Panc1 (cell line): Measurements from ENCODE around the gene SMTNL2. TPM values are rescaled to one million over a fixed set of nuclear protein-coding genes. Genes with fewer than 3 reads are reported as not detected.
"Not testable (repeated sequence)": the region's sequence is repeated elsewhere in the genome, so short reads cannot be mapped to it uniquely, and the experiment has no call there.

ENCODE experiments used
- ATAC-seq: fragments of 200-7000 bp; cut with Tn5 transposase; 2 replicates; pipeline ENCODE4 v1.9.1; 2020; ENCODE audit warnings: mild to moderate bottlenecking, moderate library complexity
- BruUV-seq: library from RNA; stranded (reverse); fragments of 400-500 nt; replicated peaks from 2 replicates; lab custom pipeline; 2021; lab: Mats Ljungman, UMichigan
- CTCF ChIA-PET: fragments of 300-600 bp; sonication (Branson Sonifier 250); formaldehyde crosslinking; loops from one replicate; lab custom pipeline; 2022; ENCODE audit warnings: antibody characterized with exemption; lab: Charles Lee
- POLR2A ChIA-PET: fragments of 300-600 bp; sonication (Branson Sonifier 250); formaldehyde crosslinking; loops from one replicate; lab custom pipeline; 2022; ENCODE audit warnings: antibody characterized with exemption; lab: Charles Lee
- DNase-seq: peaks from one replicate; pipeline ENCODE4 v3.0.0-alpha.2; 2010; ENCODE audit warnings: low read depth, low spot score
- H3K27ac ChIP-seq: 2 replicates; pipeline ENCODE4 v1.5.1; 2011; ENCODE audit warnings: mild to moderate bottlenecking, low read length, inconsistent platforms
- H3K27me3 ChIP-seq: fragments of 200-500 bp; sonication (Bioruptor generic); 2 replicates; pipeline ENCODE4 v1.6.0; 2014; ENCODE audit warnings: low read length, inconsistent platforms; ENCODE audit not compliant: control insufficient read depth, insufficient read depth
- H3K36me3 ChIP-seq: fragments of 200-500 bp; sonication (Bioruptor generic); 2 replicates; pipeline ENCODE4 v1.5.1; 2014; ENCODE audit warnings: inconsistent platforms, mild to moderate bottlenecking, low read length, moderate library complexity; ENCODE audit not compliant: control insufficient read depth, insufficient read depth
- H3K4me1 ChIP-seq: 2 replicates; pipeline ENCODE4 v1.5.1; 2011; ENCODE audit warnings: inconsistent platforms, mild to moderate bottlenecking, low read length, moderate library complexity; ENCODE audit not compliant: control insufficient read depth, insufficient read depth
- H3K4me3 ChIP-seq, 2 experiments: 2 replicates each; pipeline ENCODE4 v1.5.1; 2011 to 2012; ENCODE audit warnings: low read depth in 2 of 2, low read length in 2 of 2, mild to moderate bottlenecking in 2 of 2, inconsistent platforms in 1 of 2, moderate library complexity in 1 of 2
- H3K9me3 ChIP-seq: fragments of 200-500 bp; sonication (Bioruptor generic); 2 replicates; pipeline ENCODE4 v1.5.1; 2014; ENCODE audit warnings: low read depth, mild to moderate bottlenecking, inconsistent platforms, low read length, moderate library complexity; ENCODE audit not compliant: control insufficient read depth, insufficient read depth
- POLR2AphosphoS5 ChIP-seq: IDR thresholded peaks from 2 replicates; pipeline ENCODE4 v1.6.1; 2012; ENCODE audit warnings: mild to moderate bottlenecking, low read depth, low read length, moderate library complexity
- SIN3A ChIP-seq: IDR thresholded peaks from 2 replicates; pipeline ENCODE4 v1.6.1; 2012; ENCODE audit warnings: low read depth, mild to moderate bottlenecking, low read length, moderate library complexity, borderline replicate concordance; ENCODE audit not compliant: insufficient read depth
- TCF7L2 ChIP-seq: IDR thresholded peaks from 2 replicates; pipeline ENCODE4 v1.6.1; 2011; ENCODE audit warnings: mild to moderate bottlenecking, low read depth, low read length, inconsistent platforms
- in situ Hi-C: cut with HindIII; loops from 2 replicates; pipeline ENCODE4 v1.10.0; 2016; ENCODE audit warnings: low sequenced_read_pairs, low pct_unique_long_range_greater_than_20kb
- intact Hi-C: fragments of 100-400 bp; cut with micrococcal nuclease; formaldehyde crosslinking; loops from one replicate; pipeline ENCODE4 v1.10.0; 2022; ENCODE audit not compliant: unreplicated experiment
- total RNA-seq: library from RNA; stranded (reverse); gene quantifications from one replicate; pipeline ENCODE4 v1.2.1, GENCODE V29; 2021; ENCODE audit not compliant: unreplicated experiment
- TF ChIP-seq, protein P1 (sequence below): fragments of 450-650 bp; IDR thresholded peaks from 2 replicates; pipeline ENCODE4 v1.5.1; 2017; ENCODE audit warnings: mild to moderate bottlenecking
- TF ChIP-seq, protein P2 (sequence below), 2 experiments: IDR thresholded peaks; 2 replicates each; pipeline ENCODE4 v1.6.1; 2011 to 2012; ENCODE audit warnings: low read depth in 2 of 2, control low read depth in 1 of 2, low read length in 1 of 2, mild to moderate bottlenecking in 1 of 2, moderate library complexity in 1 of 2; ENCODE audit not compliant: insufficient read depth in 1 of 2

SMTNL2 gene
- total RNA-seq, 1 experiment from 2014 or later, result not detected

DNA sequence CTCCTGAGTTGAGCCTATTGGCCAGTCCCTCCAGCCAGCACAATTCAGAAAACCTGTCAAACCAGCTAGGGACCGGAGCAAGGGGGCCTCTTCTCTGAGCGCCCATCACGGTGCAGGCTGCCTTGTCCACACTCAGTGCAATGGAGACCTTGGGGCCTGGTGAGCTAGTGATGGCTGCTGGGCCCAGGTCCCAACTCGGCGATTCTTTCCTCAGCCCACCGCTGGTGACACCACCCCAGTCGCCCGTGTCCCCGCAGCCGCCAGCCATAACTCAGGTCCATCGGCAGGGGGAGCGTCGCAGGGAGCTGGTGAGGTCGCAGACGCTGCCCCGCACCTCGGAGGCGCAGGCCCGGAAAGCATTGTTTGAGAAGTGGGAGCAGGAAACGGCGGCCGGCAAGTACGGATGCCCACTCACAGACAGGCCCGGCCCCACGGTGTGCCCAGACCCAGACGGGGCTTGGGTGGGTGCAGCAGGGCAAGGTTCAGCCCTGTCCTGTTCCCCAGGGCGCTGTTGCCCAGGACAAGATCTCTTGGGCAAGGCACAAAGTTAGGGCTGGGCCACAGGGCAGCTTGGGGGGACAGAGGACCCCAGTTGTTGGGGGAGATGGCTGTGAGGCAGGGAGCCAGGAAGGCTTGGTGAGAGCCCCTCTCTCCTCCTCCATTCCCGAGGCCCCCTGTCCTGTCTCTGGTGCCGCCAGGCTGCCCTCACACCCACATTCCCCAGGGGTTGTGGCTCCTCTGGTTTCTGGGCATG lies 10.8 kb downstream of the SMTNL2 start:
- Histone ChIP-seq H3K27ac (no peak overlapping the region), H3K27me3 (no peaks in the 10 kb centered on the region), H3K4me3 (no peak overlapping the region), H3K36me3 (no peaks in the 10 kb centered on the region), H3K9me3 (no peaks in the 10 kb centered on the region), H3K4me1 (no peaks in the 10 kb centered on the region)
- in situ Hi-C loops (no loop called here), intact Hi-C loops (no loop called here)
- ChIA-PET POLR2A (no interaction called here), CTCF (no interaction called here)
- DNase-seq, result no peak
- 0 out of 2 replicates have a peak, but pooled peaks have one; percentile 32 for ATAC-seq
- TF ChIP-seq, protein P1, sequence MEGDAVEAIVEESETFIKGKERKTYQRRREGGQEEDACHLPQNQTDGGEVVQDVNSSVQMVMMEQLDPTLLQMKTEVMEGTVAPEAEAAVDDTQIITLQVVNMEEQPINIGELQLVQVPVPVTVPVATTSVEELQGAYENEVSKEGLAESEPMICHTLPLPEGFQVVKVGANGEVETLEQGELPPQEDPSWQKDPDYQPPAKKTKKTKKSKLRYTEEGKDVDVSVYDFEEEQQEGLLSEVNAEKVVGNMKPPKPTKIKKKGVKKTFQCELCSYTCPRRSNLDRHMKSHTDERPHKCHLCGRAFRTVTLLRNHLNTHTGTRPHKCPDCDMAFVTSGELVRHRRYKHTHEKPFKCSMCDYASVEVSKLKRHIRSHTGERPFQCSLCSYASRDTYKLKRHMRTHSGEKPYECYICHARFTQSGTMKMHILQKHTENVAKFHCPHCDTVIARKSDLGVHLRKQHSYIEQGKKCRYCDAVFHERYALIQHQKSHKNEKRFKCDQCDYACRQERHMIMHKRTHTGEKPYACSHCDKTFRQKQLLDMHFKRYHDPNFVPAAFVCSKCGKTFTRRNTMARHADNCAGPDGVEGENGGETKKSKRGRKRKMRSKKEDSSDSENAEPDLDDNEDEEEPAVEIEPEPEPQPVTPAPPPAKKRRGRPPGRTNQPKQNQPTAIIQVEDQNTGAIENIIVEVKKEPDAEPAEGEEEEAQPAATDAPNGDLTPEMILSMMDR, result no peak; the same call in 1 of the 2 replicates
- no peak for TF ChIP-seq TCF7L2
- no peak for TF ChIP-seq SIN3A
- TF ChIP-seq, protein P2, sequence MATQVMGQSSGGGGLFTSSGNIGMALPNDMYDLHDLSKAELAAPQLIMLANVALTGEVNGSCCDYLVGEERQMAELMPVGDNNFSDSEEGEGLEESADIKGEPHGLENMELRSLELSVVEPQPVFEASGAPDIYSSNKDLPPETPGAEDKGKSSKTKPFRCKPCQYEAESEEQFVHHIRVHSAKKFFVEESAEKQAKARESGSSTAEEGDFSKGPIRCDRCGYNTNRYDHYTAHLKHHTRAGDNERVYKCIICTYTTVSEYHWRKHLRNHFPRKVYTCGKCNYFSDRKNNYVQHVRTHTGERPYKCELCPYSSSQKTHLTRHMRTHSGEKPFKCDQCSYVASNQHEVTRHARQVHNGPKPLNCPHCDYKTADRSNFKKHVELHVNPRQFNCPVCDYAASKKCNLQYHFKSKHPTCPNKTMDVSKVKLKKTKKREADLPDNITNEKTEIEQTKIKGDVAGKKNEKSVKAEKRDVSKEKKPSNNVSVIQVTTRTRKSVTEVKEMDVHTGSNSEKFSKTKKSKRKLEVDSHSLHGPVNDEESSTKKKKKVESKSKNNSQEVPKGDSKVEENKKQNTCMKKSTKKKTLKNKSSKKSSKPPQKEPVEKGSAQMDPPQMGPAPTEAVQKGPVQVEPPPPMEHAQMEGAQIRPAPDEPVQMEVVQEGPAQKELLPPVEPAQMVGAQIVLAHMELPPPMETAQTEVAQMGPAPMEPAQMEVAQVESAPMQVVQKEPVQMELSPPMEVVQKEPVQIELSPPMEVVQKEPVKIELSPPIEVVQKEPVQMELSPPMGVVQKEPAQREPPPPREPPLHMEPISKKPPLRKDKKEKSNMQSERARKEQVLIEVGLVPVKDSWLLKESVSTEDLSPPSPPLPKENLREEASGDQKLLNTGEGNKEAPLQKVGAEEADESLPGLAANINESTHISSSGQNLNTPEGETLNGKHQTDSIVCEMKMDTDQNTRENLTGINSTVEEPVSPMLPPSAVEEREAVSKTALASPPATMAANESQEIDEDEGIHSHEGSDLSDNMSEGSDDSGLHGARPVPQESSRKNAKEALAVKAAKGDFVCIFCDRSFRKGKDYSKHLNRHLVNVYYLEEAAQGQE (IDR thresholded peaks at IDR 0.05; ENCODE audit: insufficient read depth in 1 of 2, low read depth in 2 of 2, low read length in 1 of 2), result no peak
- no peak for TF ChIP-seq POLR2AphosphoS5
- BruUV-seq, result no TSS peak

DNA sequence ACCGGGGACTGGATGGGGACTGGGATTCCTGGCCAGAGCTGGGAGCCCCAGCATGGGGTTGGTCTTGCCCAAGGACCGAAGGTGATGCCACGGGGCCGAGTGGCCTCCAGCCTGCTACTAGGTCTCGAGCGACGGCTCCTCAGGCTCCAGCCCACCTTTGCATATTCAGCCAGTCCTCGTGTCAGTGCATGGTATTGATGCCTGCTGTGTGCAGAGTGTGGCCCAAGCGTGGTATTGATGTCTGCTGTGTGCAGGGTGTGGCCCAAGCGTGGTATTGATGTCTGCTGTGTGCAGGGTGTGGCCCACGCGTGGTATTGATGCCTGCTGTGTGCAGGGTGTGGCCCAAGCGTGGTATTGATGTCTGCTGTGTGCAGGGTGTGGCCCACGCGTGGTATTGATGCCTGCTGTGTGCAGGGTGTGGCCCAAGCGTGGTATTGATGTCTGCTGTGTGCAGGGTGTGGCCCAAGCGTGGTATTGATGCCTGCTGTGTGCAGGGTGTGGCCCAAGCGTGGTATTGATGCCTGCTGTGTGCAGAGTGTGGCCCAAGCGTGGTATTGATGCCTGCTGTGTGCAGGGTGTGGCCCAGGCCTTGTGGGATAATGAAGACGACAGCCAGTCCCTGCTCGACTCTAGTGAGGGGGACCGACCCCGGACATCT lies 11.5 kb downstream of the SMTNL2 start:
- H3K9me3 ChIP-seq, BruUV-seq, H3K36me3 ChIP-seq, H3K4me1 ChIP-seq, intact Hi-C loops, H3K4me3 ChIP-seq, POLR2A ChIA-PET, in situ Hi-C loops, H3K27me3 ChIP-seq, ATAC-seq, DNase-seq, H3K27ac ChIP-seq, CTCF ChIA-PET: not testable (repeated sequence)
